CD14-positive monocyte (primary cell): ENCODE data around the gene ATXN1. TPM values are rescaled to one million over a fixed set of nuclear protein-coding genes. Genes with fewer than 3 reads are reported as not detected.
A peak's percentile ranks its signal among the peaks of the same experiment; 100 is the strongest.

Experiments used
- DNase-seq, 3 donors: peaks; one replicate each; pipeline ENCODE4 v3.0.0-alpha.2; 2011 to 2022
- H2AFZ ChIP-seq: 2 replicates; pipeline ENCODE4 v1.6.0; 2012; ENCODE audit warnings: mild to moderate bottlenecking, low read depth, low read length, inconsistent platforms; ENCODE audit not compliant: insufficient read depth, poor library complexity, severe bottlenecking
- H3K27ac ChIP-seq, 2 donors: 1 replicate in 1 of 2; 2 replicates in 1 of 2; pipeline ENCODE4 v1.5.1; 2012 to 2013; ENCODE audit warnings: low read length in 2 of 2, control low read depth in 1 of 2, inconsistent platforms in 1 of 2, low read depth in 1 of 2, mild to moderate bottlenecking in 1 of 2
- H3K27me3 ChIP-seq, 2 donors: one replicate each; pipeline versions ENCODE4 v1.6.0 to v1.6.1; 2011 to 2013; ENCODE audit warnings: low read length in 2 of 2; ENCODE audit not compliant: control insufficient read depth in 2 of 2, insufficient read depth in 2 of 2
- H3K36me3 ChIP-seq, 2 donors: replicated peaks in 1 of 2; 1 replicate in 1 of 2; 2 replicates in 1 of 2; pipeline versions ENCODE4 v1.5.1 to v1.6.1; 2012 to 2013; ENCODE audit warnings: low read length in 2 of 2, control low read depth in 1 of 2, inconsistent platforms in 1 of 2, mild to moderate bottlenecking in 1 of 2; ENCODE audit not compliant: insufficient read depth in 2 of 2, control insufficient read depth in 1 of 2
- H3K4me1 ChIP-seq, 2 donors: 1 replicate in 1 of 2; 2 replicates in 1 of 2; pipeline versions ENCODE4 v1.5.1 to v1.6.1; 2012 to 2013; ENCODE audit warnings: low read length in 2 of 2, control low read depth in 1 of 2, inconsistent platforms in 1 of 2, mild to moderate bottlenecking in 1 of 2, moderate library complexity in 1 of 2; ENCODE audit not compliant: insufficient read depth in 2 of 2, control insufficient read depth in 1 of 2
- H3K4me2 ChIP-seq: replicated peaks from 2 replicates; pipeline ENCODE3; 2012; ENCODE audit warnings: low read length, moderate library complexity, mild to moderate bottlenecking; ENCODE audit not compliant: poor library complexity, severe bottlenecking; ENCODE audit errors: extremely low read depth
- H3K4me3 ChIP-seq, 3 experiments: fragments of 200-600 bp in 1 of 3; sonication (generic) in 1 of 3; replicated peaks in 1 of 3; 1 replicate in 2 of 3; 2 replicates in 1 of 3; pipeline ENCODE4 v1.5.1; 2011 to 2013; ENCODE audit warnings: low read length in 3 of 3, mild to moderate bottlenecking in 3 of 3, control low read depth in 2 of 3, low read depth in 2 of 3, inconsistent platforms in 1 of 3, moderate library complexity in 1 of 3
- H3K79me2 ChIP-seq: 2 replicates; pipeline ENCODE4 v1.6.0; 2012; ENCODE audit warnings: mild to moderate bottlenecking, control low read depth, inconsistent platforms, low read length, moderate library complexity; ENCODE audit not compliant: insufficient read depth
- H3K9ac ChIP-seq: 2 replicates; pipeline ENCODE4 v1.6.0; 2017; ENCODE audit warnings: low read length, mild to moderate bottlenecking; ENCODE audit not compliant: insufficient read depth, poor library complexity, severe bottlenecking
- H3K9me3 ChIP-seq, 2 donors: replicated peaks in 1 of 2; 1 replicate in 1 of 2; 2 replicates in 1 of 2; pipeline versions ENCODE4 v1.5.1 to v1.6.1; 2012 to 2013; ENCODE audit warnings: low read length in 2 of 2, control low read depth in 1 of 2; ENCODE audit not compliant: control insufficient read depth in 1 of 2, insufficient read depth in 1 of 2
- H4K20me1 ChIP-seq: 2 replicates; pipeline ENCODE4 v1.6.0; 2012; ENCODE audit warnings: mild to moderate bottlenecking, low read length, control low read depth, moderate library complexity; ENCODE audit not compliant: insufficient read depth
- H3K27ac Mint-ChIP-seq, 7 donors: one replicate each; pipeline ENCODE4 v1.8.0; 2020; ENCODE audit warnings: mild to moderate bottlenecking in 7 of 7, mixed read lengths in 7 of 7, moderate library complexity in 6 of 7, inconsistent platforms in 2 of 7
- H3K27me3 Mint-ChIP-seq, 3 donors: one replicate each; pipeline ENCODE4 v1.8.0; 2021 to 2022; ENCODE audit warnings: low read depth in 3 of 3, mild to moderate bottlenecking in 3 of 3, mixed read lengths in 3 of 3, moderate library complexity in 3 of 3, inconsistent platforms in 1 of 3
- H3K36me3 Mint-ChIP-seq, 2 donors: one replicate each; pipeline ENCODE4 v1.8.0; 2020; ENCODE audit warnings: mixed read lengths in 2 of 2, inconsistent platforms in 1 of 2, mild to moderate bottlenecking in 1 of 2
- H3K4me1 Mint-ChIP-seq: one replicate; pipeline ENCODE4 v1.8.0; 2020; ENCODE audit warnings: mild to moderate bottlenecking, mixed read lengths
- H3K4me3 Mint-ChIP-seq, 2 donors: one replicate each; pipeline ENCODE4 v1.8.0; 2020; ENCODE audit warnings: mild to moderate bottlenecking in 2 of 2, mixed read lengths in 2 of 2, moderate library complexity in 1 of 2
- H3K9me3 Mint-ChIP-seq, 7 donors: one replicate each; pipeline ENCODE4 v1.8.0; 2020 to 2022; ENCODE audit warnings: mixed read lengths in 7 of 7, mild to moderate bottlenecking in 6 of 7, moderate library complexity in 6 of 7, inconsistent platforms in 2 of 7
- CTCF ChIP-seq: fragments of 200-600 bp; IDR thresholded peaks from one replicate; pipeline ENCODE4 v1.8.0; 2022; ENCODE audit warnings: antibody characterized with exemption, mild to moderate bottlenecking
- WGBS: methylation state at CpG from one replicate; pipeline ENCODE4 v1.1.5; 2013; ENCODE audit warnings: missing lambda C conversion rate; ENCODE audit not compliant: insufficient coverage; 5-methylcytosine and 5-hydroxymethylcytosine counted together
- intact Hi-C, 2 donors: fragments of 100-400 bp; cut with micrococcal nuclease; formaldehyde crosslinking; loops; one replicate each; pipeline versions ENCODE4 v1.15.0 to v1.15.1; 2023
- polyA plus RNA-seq, 3 donors: library from polyadenylated mRNA; depleted of rRNA in 1 of 3; unstranded in 2 of 3; stranded (reverse) in 1 of 3; fragments of 300-500 nt in 2 of 3; fragments of >200 nt in 1 of 3; fragmentation: Illumina TruSeq in 2 of 3; gene quantifications; 1 replicate in 2 of 3; 2 replicates in 1 of 3; pipeline ENCODE4 v1.2.3, GENCODE V29; 2012 to 2021

The ATXN1 gene
- polyA plus RNA-seq, 3 donors = 8.8 to 19.1 (median 10.9) TPM

- no peaks in the 10 kb centered on the region for H3K79me2 ChIP-seq
- no peaks in the 10 kb centered on the region for H3K36me3 Mint-ChIP-seq
- H4K20me1 ChIP-seq = no peaks in the 10 kb centered on the region
- intact Hi-C loops = no loop called here
- H3K4me2 ChIP-seq = no peak overlapping the region
- DNase-seq = peak in 1 of 3 donors; percentile 18
- H3K4me3 Mint-ChIP-seq = no peak overlapping the region
- H3K4me3 ChIP-seq = no peak overlapping the region
- no peak overlapping the region for H3K9ac ChIP-seq
- 60% methylated on average over 5 of the region's 5 CpGs for WGBS
- no peaks in the 10 kb centered on the region for H3K36me3 ChIP-seq
- H3K4me1 Mint-ChIP-seq = no peaks in the 10 kb centered on the region
- H3K4me1 ChIP-seq = no peaks in the 10 kb centered on the region
- no peak overlapping the region for H2AFZ ChIP-seq
- no peak overlapping the region for H3K27ac Mint-ChIP-seq
- H3K27me3 ChIP-seq = no peaks in the 10 kb centered on the region
- H3K27ac ChIP-seq = no peak overlapping the region
- H3K9me3 Mint-ChIP-seq = no peaks in the 10 kb centered on the region
- no peaks in the 10 kb centered on the region for H3K9me3 ChIP-seq
- H3K27me3 Mint-ChIP-seq = peaks cover 0 to 3% (median 2%) of the 10 kb centered on the region in 3 donors
- no peak for TF ChIP-seq CTCF
These were observed 482.0 kb downstream of the ATXN1 start for GRCh38 chr6:16279243-16279642.

DNA sequence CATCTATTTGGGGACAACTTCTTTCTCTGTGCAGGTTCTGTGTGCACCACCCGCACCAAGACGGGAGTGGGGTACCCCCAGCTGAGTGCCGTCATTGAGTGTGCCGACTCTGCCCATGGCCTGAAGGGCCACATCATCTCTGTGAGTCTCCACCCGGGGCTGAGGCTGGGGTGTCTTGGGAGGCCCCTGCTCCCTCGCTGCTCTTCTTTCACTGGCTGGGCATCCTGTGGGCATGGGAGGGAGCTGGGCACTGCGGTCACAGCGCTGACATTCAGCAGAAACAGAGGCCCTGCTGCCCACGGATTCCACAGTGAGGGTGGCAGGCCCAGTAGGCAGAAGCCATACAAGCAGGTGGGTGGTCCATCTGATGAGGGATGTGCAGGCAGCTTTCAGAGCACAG, 482.5 kb downstream of the ATXN1 start:
- no peak overlapping the region for H3K4me2 ChIP-seq
- H3K27ac Mint-ChIP-seq = no peak overlapping the region
- H3K79me2 ChIP-seq = no peaks in the 10 kb centered on the region
- intact Hi-C loops = no loop called here
- H3K36me3 ChIP-seq = no peaks in the 10 kb centered on the region
- no peaks in the 10 kb centered on the region for H3K9me3 ChIP-seq
- H3K36me3 Mint-ChIP-seq = no peaks in the 10 kb centered on the region
- WGBS = 95% methylated on average over 7 of the region's 9 CpGs
- H3K4me3 Mint-ChIP-seq = no peak overlapping the region
- no peak overlapping the region for H3K4me3 ChIP-seq
- DNase-seq = no peak
- H3K9me3 Mint-ChIP-seq = no peaks in the 10 kb centered on the region
- H2AFZ ChIP-seq = no peak overlapping the region
- no peak for TF ChIP-seq CTCF
- H3K27ac ChIP-seq = no peak overlapping the region
- H3K27me3 Mint-ChIP-seq = peaks cover 0 to 5% (median 2%) of the 10 kb centered on the region in 3 donors
- no peaks in the 10 kb centered on the region for H3K4me1 ChIP-seq
- no peaks in the 10 kb centered on the region for H4K20me1 ChIP-seq
- no peaks in the 10 kb centered on the region for H3K27me3 ChIP-seq
- no peaks in the 10 kb centered on the region for H3K4me1 Mint-ChIP-seq
- no peak overlapping the region for H3K9ac ChIP-seq
